ENCODE results near the gene ABHD15.

Gene ABHD15

GRCh38 chr17:29607557-29608195 lies 40.8 kb upstream of the ABHD15 start:
- no peaks in the 10 kb centered on the region for H3K36me3 ChIP-seq (ENCODE audit: control insufficient read depth in 1 of 2, insufficient read depth in 2 of 2, low read length in 2 of 2)
- no peak overlapping the region for H4K8ac ChIP-seq (ENCODE audit: low read depth, low read length)
- no peak overlapping the region for H3K9ac ChIP-seq (ENCODE audit: low read length)
- H3K23ac ChIP-seq (ENCODE audit: low read length): no peak overlapping the region
- H3K18ac ChIP-seq (ENCODE audit: low read length): no peak overlapping the region
- no peak overlapping the region for H3K4me3 ChIP-seq (ENCODE audit: low read depth, low read length)
- H3K79me1 ChIP-seq (ENCODE audit: low read length): no peaks in the 10 kb centered on the region
- H2BK12ac ChIP-seq (ENCODE audit: low read length): no peak overlapping the region
- no peak overlapping the region for H3K14ac ChIP-seq (ENCODE audit: low read length)
- no peaks in the 10 kb centered on the region for H3K79me2 ChIP-seq (ENCODE audit: control insufficient read depth, insufficient read depth, low read length, poor library complexity)
- DNase-seq: no peak
- H2AK5ac ChIP-seq (ENCODE audit: low read length): no peak overlapping the region
- H3K4me1 ChIP-seq (ENCODE audit: control insufficient read depth in 1 of 2, insufficient read depth in 2 of 2, low read length in 2 of 2): no peaks in the 10 kb centered on the region
- H3K27ac ChIP-seq (ENCODE audit: low read depth, low read length): no peak overlapping the region
- no peaks in the 10 kb centered on the region for H3K27me3 ChIP-seq (ENCODE audit: insufficient read depth, low read length)
- H2BK120ac ChIP-seq (ENCODE audit: insufficient read depth, low read length, poor library complexity): no peak overlapping the region
- no peak overlapping the region for H2BK5ac ChIP-seq (ENCODE audit: low read depth, low read length, poor library complexity)
- no CpG with 5 or more reads among the region's 29 CpGs for WGBS (ENCODE audit: extremely low coverage, insufficient coverage, insufficient read length)
- H3K9me3 ChIP-seq (ENCODE audit: insufficient read depth, low read depth, low read length): peaks cover 7% of the 10 kb centered on the region
- H3K4me2 ChIP-seq (ENCODE audit: low read length): no peak overlapping the region
- no peak overlapping the region for H2AFZ ChIP-seq (ENCODE audit: insufficient read depth, low read length, poor library complexity)
- no peak overlapping the region for H4K91ac ChIP-seq (ENCODE audit: low read depth, low read length)
- no peak overlapping the region for H4K12ac ChIP-seq (ENCODE audit: low read depth, low read length)
- H3K4ac ChIP-seq (ENCODE audit: low read depth, low read length): no peak overlapping the region

- no peak overlapping the region for H3K14ac ChIP-seq (ENCODE audit: low read length)
- no peak for DNase-seq
- H2AK5ac ChIP-seq (ENCODE audit: low read length): no peak overlapping the region
- no peak overlapping the region for H3K4me3 ChIP-seq (ENCODE audit: low read depth, low read length)
- no peak overlapping the region for H4K8ac ChIP-seq (ENCODE audit: low read depth, low read length)
- no CpG with 5 or more reads among the region's 6 CpGs for WGBS (ENCODE audit: extremely low coverage, insufficient coverage, insufficient read length)
- no peak overlapping the region for H3K23ac ChIP-seq (ENCODE audit: low read length)
- H4K91ac ChIP-seq (ENCODE audit: low read depth, low read length): no peak overlapping the region
- H3K4me1 ChIP-seq (ENCODE audit: control insufficient read depth in 1 of 2, insufficient read depth in 2 of 2, low read length in 2 of 2): no peaks in the 10 kb centered on the region
- H3K9me3 ChIP-seq (ENCODE audit: insufficient read depth, low read depth, low read length): no peaks in the 10 kb centered on the region
- H3K79me2 ChIP-seq (ENCODE audit: control insufficient read depth, insufficient read depth, low read length, poor library complexity): no peaks in the 10 kb centered on the region
- H4K12ac ChIP-seq (ENCODE audit: low read depth, low read length): no peak overlapping the region
- H3K27ac ChIP-seq (ENCODE audit: low read depth, low read length): no peak overlapping the region
- H2BK12ac ChIP-seq (ENCODE audit: low read length): no peak overlapping the region
- no peaks in the 10 kb centered on the region for H3K36me3 ChIP-seq (ENCODE audit: control insufficient read depth in 1 of 2, insufficient read depth in 2 of 2, low read length in 2 of 2)
- H2AFZ ChIP-seq (ENCODE audit: insufficient read depth, low read length, poor library complexity): no peak overlapping the region
- no peak overlapping the region for H3K4me2 ChIP-seq (ENCODE audit: low read length)
- H2BK120ac ChIP-seq (ENCODE audit: insufficient read depth, low read length, poor library complexity): no peak overlapping the region
- no peak overlapping the region for H3K4ac ChIP-seq (ENCODE audit: low read depth, low read length)
- no peak overlapping the region for H3K9ac ChIP-seq (ENCODE audit: low read length)
- no peak overlapping the region for H3K18ac ChIP-seq (ENCODE audit: low read length)
- no peaks in the 10 kb centered on the region for H3K79me1 ChIP-seq (ENCODE audit: low read length)
- no peaks in the 10 kb centered on the region for H3K27me3 ChIP-seq (ENCODE audit: insufficient read depth, low read length)
- H2BK5ac ChIP-seq (ENCODE audit: low read depth, low read length, poor library complexity): no peak overlapping the region
Measured at GRCh38 chr17:29603109-29603674, 36.4 kb upstream of the ABHD15 start.

- Histone ChIP-seq H3K18ac (ENCODE audit: low read length) (no peak overlapping the region), H2BK120ac (ENCODE audit: insufficient read depth, low read length, poor library complexity) (no peak overlapping the region), H2BK5ac (ENCODE audit: low read depth, low read length, poor library complexity) (no peak overlapping the region)
Measured at GRCh38 chr17:29597361-29598172, 30.7 kb upstream of the ABHD15 start.

DNA sequence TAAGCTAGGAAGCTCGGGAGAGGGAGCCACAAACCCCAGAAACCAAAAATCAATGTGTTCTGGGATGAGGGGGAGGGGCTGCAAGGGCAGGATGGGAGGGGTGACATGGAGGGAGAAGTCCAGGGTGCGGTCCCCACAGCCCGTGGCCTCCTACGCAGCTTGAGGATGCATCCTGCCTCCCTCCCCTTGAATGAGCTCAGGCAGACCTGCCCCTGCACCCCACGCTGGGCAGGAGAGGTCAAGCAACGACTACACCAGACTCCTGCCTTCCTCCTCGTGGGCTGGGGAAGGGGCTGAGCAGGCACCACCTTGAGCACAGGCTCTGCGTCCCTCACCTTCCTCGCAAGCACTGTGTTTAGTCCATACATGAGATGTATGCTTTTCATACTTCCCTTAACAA lies 30.0 kb upstream of the ABHD15 start:
- Histone ChIP-seq H2BK120ac (ENCODE audit: insufficient read depth, low read length, poor library complexity) (no peak overlapping the region), H3K4me1 (ENCODE audit: control insufficient read depth in 1 of 2, insufficient read depth in 2 of 2, low read length in 2 of 2) (peaks cover 13% of the 10 kb centered on the region in 2 experiments), H4K91ac (ENCODE audit: low read depth, low read length) (no peak overlapping the region), H3K23ac (ENCODE audit: low read length) (no peak overlapping the region), H4K12ac (ENCODE audit: low read depth, low read length) (no peak overlapping the region), H3K36me3 (ENCODE audit: control insufficient read depth in 1 of 2, insufficient read depth in 2 of 2, low read length in 2 of 2) (no peaks in the 10 kb centered on the region), H3K9me3 (ENCODE audit: insufficient read depth, low read depth, low read length) (no peaks in the 10 kb centered on the region), H4K8ac (ENCODE audit: low read depth, low read length) (no peak overlapping the region), H2BK5ac (ENCODE audit: low read depth, low read length, poor library complexity) (no peak overlapping the region), H3K27ac (ENCODE audit: low read depth, low read length) (no peak overlapping the region), H3K4me3 (ENCODE audit: low read depth, low read length) (no peak overlapping the region), H3K79me2 (ENCODE audit: control insufficient read depth, insufficient read depth, low read length, poor library complexity) (no peaks in the 10 kb centered on the region), H2BK12ac (ENCODE audit: low read length) (no peak overlapping the region), H3K18ac (ENCODE audit: low read length) (no peak overlapping the region), H3K79me1 (ENCODE audit: low read length) (no peaks in the 10 kb centered on the region), H3K4me2 (ENCODE audit: low read length) (no peak overlapping the region), H3K27me3 (ENCODE audit: insufficient read depth, low read length) (peaks cover 9% of the 10 kb centered on the region), H3K9ac (ENCODE audit: low read length) (no peak overlapping the region), H3K14ac (ENCODE audit: low read length) (no peak overlapping the region), H2AK5ac (ENCODE audit: low read length) (no peak overlapping the region), H3K4ac (ENCODE audit: low read depth, low read length) (no peak overlapping the region), H2AFZ (ENCODE audit: insufficient read depth, low read length, poor library complexity) (no peak overlapping the region)
- DNase-seq: no peak
- no CpG with 5 or more reads among the region's 9 CpGs for WGBS (ENCODE audit: extremely low coverage, insufficient coverage, insufficient read length)

More at GRCh38 chr17:29597361-29598172, 30.7 kb upstream of the ABHD15 start:
- Histone ChIP-seq H3K27me3 (ENCODE audit: insufficient read depth, low read length) (peaks cover 9% of the 10 kb centered on the region), H4K8ac (ENCODE audit: low read depth, low read length) (no peak overlapping the region), H2AK5ac (ENCODE audit: low read length) (no peak overlapping the region), H3K79me1 (ENCODE audit: low read length) (no peaks in the 10 kb centered on the region), H3K4me3 (ENCODE audit: low read depth, low read length) (no peak overlapping the region), H3K4ac (ENCODE audit: low read depth, low read length) (no peak overlapping the region), H3K9ac (ENCODE audit: low read length) (no peak overlapping the region), H3K9me3 (ENCODE audit: insufficient read depth, low read depth, low read length) (no peaks in the 10 kb centered on the region), H3K4me1 (ENCODE audit: control insufficient read depth in 1 of 2, insufficient read depth in 2 of 2, low read length in 2 of 2) (peaks cover 6 to 8% of the 10 kb centered on the region in 2 experiments), H3K23ac (ENCODE audit: low read length) (no peak overlapping the region), H4K12ac (ENCODE audit: low read depth, low read length) (no peak overlapping the region), H3K14ac (ENCODE audit: low read length) (no peak overlapping the region), H2BK12ac (ENCODE audit: low read length) (no peak overlapping the region), H3K27ac (ENCODE audit: low read depth, low read length) (no peak overlapping the region), H2AFZ (ENCODE audit: insufficient read depth, low read length, poor library complexity) (no peak overlapping the region), H3K4me2 (ENCODE audit: low read length) (no peak overlapping the region), H3K79me2 (ENCODE audit: control insufficient read depth, insufficient read depth, low read length, poor library complexity) (no peaks in the 10 kb centered on the region), H4K91ac (ENCODE audit: low read depth, low read length) (no peak overlapping the region), H3K36me3 (ENCODE audit: control insufficient read depth in 1 of 2, insufficient read depth in 2 of 2, low read length in 2 of 2) (no peaks in the 10 kb centered on the region)
- WGBS (ENCODE audit: extremely low coverage, insufficient coverage, insufficient read length): no CpG with 5 or more reads among the region's 13 CpGs
- DNase-seq: no peak
